ENCODE data around the gene BDKRB2. TPM values are rescaled to one million over a fixed set of nuclear protein-coding genes. Genes with fewer than 3 reads are reported as not detected.

BDKRB2 gene
- total and polyA plus RNA-seq, 2 experiments from 2014 or later, result 0.14 to 0.21 TPM

- peaks cover 5% of the 10 kb centered on the region for H3K27me3 Mint-ChIP-seq (ENCODE audit: insufficient read depth, low read depth, poor library complexity)
- Histone ChIP-seq H3K27ac (ENCODE audit: low read depth) (no peak overlapping the region), H3K4me3 (no peak overlapping the region), H3K27me3 (ENCODE audit: insufficient read depth) (no peaks in the 10 kb centered on the region), H2AFZ (no peak overlapping the region), H3K79me2 (replicated peaks; ENCODE audit: insufficient read depth) (no peaks in the 10 kb centered on the region), H3K4me1 (ENCODE audit: insufficient read depth) (no peaks in the 10 kb centered on the region), H3K36me3 (ENCODE audit: insufficient read depth) (no peaks in the 10 kb centered on the region), H3K9me2 (ENCODE audit: insufficient read depth) (no peaks in the 10 kb centered on the region), H3K4me2 (no peak overlapping the region), H3F3A (replicated peaks; ENCODE audit: low read depth) (no peaks in the 10 kb centered on the region), H4K20me1 (replicated peaks; ENCODE audit: insufficient read depth) (no peaks in the 10 kb centered on the region)
- TF ChIP-seq REST (IDR thresholded peaks at IDR 0.05; ENCODE audit: unreplicated experiment) (no peak), EZH2 (IDR thresholded peaks at IDR 0.05; ENCODE audit: low read depth, unreplicated experiment) (no peak), NANOG (IDR thresholded peaks at IDR 0.05; ENCODE audit: borderline replicate concordance) (no peak), EZH2phosphoT487 (IDR thresholded peaks at IDR 0.05; ENCODE audit: unreplicated experiment) (no peak), STAT1 (IDR thresholded peaks at IDR 0.05; ENCODE audit: unreplicated experiment) (no peak), ETS1 (IDR thresholded peaks at IDR 0.05) (no peak), ZNF462 (CRISPR knock-in tag; IDR thresholded peaks at IDR 0.05) (no peak), JUNB (IDR thresholded peaks at IDR 0.05; ENCODE audit: unreplicated experiment) (no peak), ZNF114 (CRISPR knock-in tag; IDR thresholded peaks at IDR 0.05) (no peak), CTCF (conservative IDR thresholded peaks at IDR 0.05; ENCODE audit: low read depth in 2 of 2) (no peak), POLR2AphosphoS5 (IDR thresholded peaks at IDR 0.05; ENCODE audit: low read depth) (no peak), CREB1 (CRISPR knock-in tag; IDR thresholded peaks at IDR 0.05; ENCODE audit: low read depth) (no peak), ZNF331 (CRISPR knock-in tag; IDR thresholded peaks at IDR 0.05; ENCODE audit: low read depth) (no peak)
- ATAC-seq (no peak), DNase-seq (ENCODE audit: low spot score) (no peak)
- H3K9me3 Mint-ChIP-seq, result peaks cover under 1% of the 10 kb centered on the region; the same call in 1 of the 3 replicates
- H3K36me3 Mint-ChIP-seq (ENCODE audit: low read depth), result peaks cover 4% of the 10 kb centered on the region; the same call in 1 of the 3 replicates
- H3K27ac Mint-ChIP-seq, result no peak overlapping the region
- H3K4me3 Mint-ChIP-seq, result no peak overlapping the region
- H3K4me1 Mint-ChIP-seq, result no peaks in the 10 kb centered on the region
Observed at GRCh38 chr14:96217376-96217913, 12.8 kb downstream of the BDKRB2 start.

Data from GM23338 (cell line).